GM21576 (cell line): ENCODE measurements around the gene SIGLEC11.

Source experiments
- ATAC-seq: cut with Tn5 transposase; IDR thresholded peaks from one replicate; pipeline ENCODE4 v1.9.1; 2021; ENCODE audit warnings: mild to moderate bottlenecking, moderate library complexity; ENCODE audit not compliant: unreplicated experiment

Gene SIGLEC11

DNA sequence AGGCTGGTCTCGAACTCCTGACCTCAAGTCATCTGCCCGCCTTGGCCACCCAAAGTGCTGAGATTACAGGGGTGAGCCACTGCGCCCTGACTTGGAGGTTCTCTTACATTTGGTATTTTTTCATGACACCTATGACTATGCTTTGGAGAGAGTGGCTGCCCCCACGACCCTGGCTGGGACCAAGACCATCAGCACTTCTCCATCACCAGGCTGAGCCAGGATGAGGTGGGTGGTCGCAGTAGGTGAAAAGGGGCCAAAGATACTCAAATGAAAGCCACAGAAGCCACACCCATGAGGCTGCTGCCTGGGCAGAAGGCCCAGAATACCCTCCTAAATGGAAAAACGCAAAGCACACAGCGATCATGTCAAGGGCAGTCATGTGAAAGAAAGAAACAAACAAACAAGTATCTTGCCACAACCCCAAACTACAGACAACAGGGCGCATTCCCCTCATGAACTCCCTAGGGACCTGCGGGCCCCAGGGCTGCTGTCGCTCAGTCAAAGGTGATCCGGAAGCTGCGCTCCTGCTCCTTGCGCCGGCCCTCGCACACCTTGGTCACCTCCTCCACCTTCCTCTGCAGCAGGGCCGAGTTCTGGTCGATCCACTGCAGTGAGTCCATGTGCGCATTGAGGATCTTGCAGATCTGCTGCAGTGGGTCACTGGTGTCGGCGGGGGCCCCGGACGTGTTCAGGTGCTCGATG is 53.1 kb downstream of the SIGLEC11 start:
- ATAC-seq: no peak

DNA sequence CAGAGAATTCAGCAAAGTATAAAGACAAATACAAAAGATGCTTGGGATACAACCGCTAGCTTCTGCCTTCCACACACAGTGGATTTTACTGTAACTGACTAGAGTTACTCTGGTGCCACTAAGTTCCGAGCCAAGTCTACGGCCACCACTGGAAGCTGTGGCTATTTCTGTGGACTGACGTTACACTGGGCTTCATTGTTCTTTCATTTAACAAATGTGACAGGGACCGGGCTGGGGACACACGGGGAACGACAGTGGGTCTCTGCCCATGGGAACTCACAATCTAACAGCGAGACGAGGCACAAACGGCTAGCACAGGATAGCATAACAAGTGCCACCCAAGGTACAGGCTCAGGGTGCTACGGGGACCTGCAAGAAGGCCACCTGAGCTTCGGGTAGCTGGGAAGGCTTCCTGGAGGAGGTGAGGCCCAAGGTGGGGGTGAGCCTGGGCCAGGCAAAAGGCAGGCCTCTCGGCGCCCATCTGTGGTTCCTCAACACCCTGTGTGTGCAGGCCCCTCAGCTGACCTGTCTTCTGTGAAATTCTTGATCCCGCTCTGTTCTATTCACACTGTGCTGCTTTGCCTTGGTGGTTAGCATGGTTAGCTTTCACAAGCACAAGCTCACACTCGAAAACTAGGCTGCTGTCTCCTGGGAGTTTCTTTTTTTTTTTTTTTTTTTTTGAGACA is 54.0 kb downstream of the SIGLEC11 start:
- no peak for ATAC-seq

DNA sequence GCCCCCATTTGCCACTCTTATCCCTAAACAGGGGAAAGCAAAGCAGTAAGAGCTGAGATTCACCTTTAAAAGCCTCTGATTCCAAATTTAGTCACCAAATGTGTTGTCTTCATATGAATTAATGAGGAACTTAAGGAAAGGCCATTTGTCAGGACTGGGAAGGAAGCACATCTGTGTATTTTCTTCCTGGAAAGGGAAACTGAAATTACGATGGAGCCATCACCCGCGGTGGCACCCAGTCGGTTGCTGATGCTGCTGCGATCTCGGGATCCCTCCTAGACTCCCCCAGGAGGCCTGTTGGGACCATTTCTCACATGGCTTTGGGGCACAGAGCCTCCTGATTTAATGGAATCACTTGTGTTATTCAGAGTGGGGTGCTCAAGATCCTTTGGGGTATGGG is 56.8 kb downstream of the SIGLEC11 start:
- no peak for ATAC-seq
